H1 (cell line): Measurements from ENCODE around the gene ZBED4. TPM values are rescaled to one million over a fixed set of nuclear protein-coding genes. Genes with fewer than 3 reads are reported as not detected.

Experiments used
- CTCF ChIA-PET: fragments of 300-600 bp; sonication (Branson Sonifier 250); formaldehyde crosslinking; loops from one replicate; lab custom pipeline; 2021; ENCODE audit not compliant: partially characterized antibody; lab: Charles Lee
- POLR2A ChIA-PET: fragments of 300-600 bp; sonication (Branson Sonifier 250); formaldehyde crosslinking; loops from one replicate; lab custom pipeline; 2021; ENCODE audit warnings: inconsistent platforms; ENCODE audit not compliant: partially characterized antibody; lab: Charles Lee
- DNase-seq, 2 experiments: peaks; one replicate each; pipeline versions ENCODE4 v3.0.0 to v3.0.0-alpha.2; 2010 to 2022; ENCODE audit warnings: low spot score in 2 of 2, low read depth in 1 of 2, mixed read lengths in 1 of 2
- FAIRE-seq: peaks from 2 replicates; lab custom pipeline; 2011; peaks lifted over from hg19 to GRCh38; lab: Jason Lieb, UNC
- H2AFZ ChIP-seq: 2 replicates; pipeline ENCODE4 v1.8.1; 2012; ENCODE audit warnings: low read length, inconsistent platforms
- H2AK5ac ChIP-seq: 2 replicates; pipeline ENCODE4 v1.6.1; 2013; ENCODE audit warnings: low read depth, low read length
- H2BK120ac ChIP-seq: replicated peaks from 2 replicates; pipeline ENCODE3; 2013; ENCODE audit warnings: low read depth, low read length, inconsistent platforms
- H2BK12ac ChIP-seq: 2 replicates; pipeline ENCODE4 v1.6.1; 2013; ENCODE audit warnings: low read depth, low read length
- H2BK15ac ChIP-seq: 2 replicates; pipeline ENCODE4 v1.6.1; 2013; ENCODE audit warnings: low read length
- H2BK20ac ChIP-seq: 2 replicates; pipeline ENCODE4 v1.6.1; 2013; ENCODE audit warnings: low read length
- H2BK5ac ChIP-seq: 2 replicates; pipeline ENCODE4 v1.6.1; 2013; ENCODE audit warnings: low read depth, low read length
- H3K14ac ChIP-seq: 2 replicates; pipeline ENCODE4 v1.6.1; 2013; ENCODE audit warnings: inconsistent platforms; ENCODE audit not compliant: insufficient read length
- H3K18ac ChIP-seq: 2 replicates; pipeline ENCODE4 v1.6.1; 2013; ENCODE audit warnings: low read length; ENCODE audit errors: extremely low read depth
- H3K23ac ChIP-seq: 2 replicates; pipeline ENCODE4 v1.6.1; 2013; ENCODE audit warnings: inconsistent platforms; ENCODE audit not compliant: insufficient read length
- H3K23me2 ChIP-seq: 2 replicates; pipeline ENCODE4 v1.6.1; 2013; ENCODE audit warnings: low read depth, low read length
- H3K27ac ChIP-seq: 2 replicates; pipeline ENCODE4 v1.6.1; 2011; ENCODE audit warnings: low read depth, low read length, inconsistent platforms
- H3K27me3 ChIP-seq, 4 experiments: replicated peaks in 1 of 4; 1 replicate in 1 of 4; 2 replicates in 3 of 4; pipeline versions ENCODE4 v1.6.1 to v1.8.1; 2011 to 2013; ENCODE audit warnings: low read length in 3 of 4, mild to moderate bottlenecking in 3 of 4, inconsistent platforms in 2 of 4, mixed read lengths in 2 of 4, moderate library complexity in 1 of 4; ENCODE audit not compliant: control insufficient read depth in 3 of 4, insufficient read depth in 3 of 4; ENCODE audit errors: extremely low read depth in 1 of 4
- H3K36me3 ChIP-seq, 4 experiments: 2 replicates each; pipeline versions ENCODE4 v1.6.1 to v1.8.1; 2011 to 2013; ENCODE audit warnings: mild to moderate bottlenecking in 4 of 4, low read length in 3 of 4, moderate library complexity in 2 of 4, control low read depth in 1 of 4, inconsistent platforms in 1 of 4; ENCODE audit not compliant: insufficient read depth in 4 of 4, control insufficient read depth in 2 of 4
- H3K4ac ChIP-seq: replicated peaks from 2 replicates; pipeline ENCODE3; 2013; ENCODE audit warnings: low read length, low read depth, mixed read lengths, inconsistent platforms; ENCODE audit not compliant: insufficient read length
- H3K4me1 ChIP-seq, 4 experiments: replicated peaks in 1 of 4; 1 replicate in 1 of 4; 2 replicates in 3 of 4; pipeline versions ENCODE4 v1.6.1 to v1.8.1; 2011 to 2013; ENCODE audit warnings: low read length in 3 of 4, inconsistent platforms in 2 of 4, mixed read lengths in 1 of 4; ENCODE audit not compliant: insufficient read depth in 4 of 4, control insufficient read depth in 3 of 4
- H3K4me2 ChIP-seq, 2 experiments: 2 replicates each; pipeline versions ENCODE4 v1.6.1 to v1.8.1; 2011 to 2013; ENCODE audit warnings: low read depth in 2 of 2, low read length in 2 of 2, control low read depth in 1 of 2, inconsistent platforms in 1 of 2, mild to moderate bottlenecking in 1 of 2; ENCODE audit not compliant: insufficient read depth in 1 of 2
- H3K4me3 ChIP-seq, 4 experiments: fragments of 200-600, 300-600 bp in 1 of 4; sonication (generic), shearing (Covaris generic), sonication (Bioruptor Twin) in 1 of 4; 2 replicates each; pipeline versions ENCODE4 v1.5.1 to v1.8.1; 2011 to 2016; ENCODE audit warnings: low read length in 4 of 4, low read depth in 3 of 4, control low read depth in 2 of 4, inconsistent platforms in 2 of 4, mild to moderate bottlenecking in 2 of 4, mixed read lengths in 1 of 4, moderate library complexity in 1 of 4; ENCODE audit not compliant: insufficient read depth in 2 of 4; ENCODE audit errors: extremely low read depth in 1 of 4
- H3K56ac ChIP-seq: replicated peaks from 2 replicates; pipeline ENCODE3; 2013; ENCODE audit warnings: low read depth, mild to moderate bottlenecking, mixed read lengths, low read length, inconsistent platforms; ENCODE audit not compliant: insufficient read length
- H3K79me1 ChIP-seq: 2 replicates; pipeline ENCODE4 v1.6.1; 2013; ENCODE audit warnings: low read depth, low read length, control low read depth
- H3K79me2 ChIP-seq, 2 experiments: 2 replicates each; pipeline versions ENCODE4 v1.6.1 to v1.8.1; 2012 to 2013; ENCODE audit warnings: low read length in 2 of 2, mild to moderate bottlenecking in 2 of 2, inconsistent platforms in 1 of 2; ENCODE audit not compliant: insufficient read depth in 2 of 2, control insufficient read depth in 1 of 2
- H3K9ac ChIP-seq, 4 experiments: replicated peaks in 1 of 4; 1 replicate in 1 of 4; 2 replicates in 3 of 4; pipeline versions ENCODE4 v1.6.1 to v1.8.1; 2011 to 2013; ENCODE audit warnings: low read depth in 3 of 4, low read length in 3 of 4, control low read depth in 2 of 4, mild to moderate bottlenecking in 2 of 4, moderate library complexity in 2 of 4, inconsistent platforms in 1 of 4; ENCODE audit errors: extremely low read depth in 1 of 4
- H3K9me3 ChIP-seq, 2 experiments: 2 replicates each; pipeline versions ENCODE4 v1.6.1 to v1.8.1; 2012 to 2013; ENCODE audit warnings: mild to moderate bottlenecking in 2 of 2, moderate library complexity in 2 of 2, control low read depth in 1 of 2, inconsistent platforms in 1 of 2, low read depth in 1 of 2, low read length in 1 of 2, mixed read lengths in 1 of 2; ENCODE audit not compliant: insufficient read depth in 2 of 2
- H4K20me1 ChIP-seq, 2 experiments: replicated peaks in 1 of 2; 2 replicates each; pipeline versions ENCODE3 to v1.8.1; 2011 to 2013; ENCODE audit warnings: inconsistent platforms in 2 of 2, low read length in 2 of 2, mild to moderate bottlenecking in 1 of 2; ENCODE audit not compliant: insufficient read depth in 2 of 2, control insufficient read depth in 1 of 2
- H4K5ac ChIP-seq: 2 replicates; pipeline ENCODE4 v1.6.1; 2013; ENCODE audit warnings: low read length, low read depth, mixed read lengths, inconsistent platforms; ENCODE audit not compliant: insufficient read length
- H4K8ac ChIP-seq: 2 replicates; pipeline ENCODE4 v1.8.0; 2013; ENCODE audit warnings: mild to moderate bottlenecking, moderate library complexity, low read length, inconsistent platforms; ENCODE audit not compliant: insufficient read depth; ENCODE audit errors: extremely low read depth
- H4K91ac ChIP-seq: replicated peaks from 2 replicates; pipeline ENCODE3; 2013; ENCODE audit warnings: low read length, mixed read lengths, inconsistent platforms; ENCODE audit not compliant: insufficient read length
- CHD2 ChIP-seq: IDR thresholded peaks from 2 replicates; pipeline ENCODE4 v1.6.1; 2012; ENCODE audit warnings: low read length, improper control_type of control experiment
- CREB1 ChIP-seq: IDR thresholded peaks from 2 replicates; pipeline ENCODE4 v1.6.1; 2012; ENCODE audit warnings: inconsistent platforms
- KDM1A ChIP-seq: fragments of 200-600, 300-600 bp; sonication (generic); IDR thresholded peaks from 2 replicates; pipeline ENCODE4 v1.7.1; 2016; ENCODE audit warnings: mild to moderate bottlenecking, low read length, borderline replicate concordance
- POLR2A ChIP-seq, 2 experiments: IDR thresholded peaks; 1 replicate in 1 of 2; 2 replicates in 1 of 2; pipeline ENCODE4 v1.6.1; 2011; ENCODE audit warnings: low read depth in 2 of 2, low read length in 2 of 2, mild to moderate bottlenecking in 2 of 2; ENCODE audit errors: control extremely low read depth in 1 of 2
- RNF2 ChIP-seq: fragments of 200-900, 300-1000 bp; sonication (generic); IDR thresholded peaks from 2 replicates; pipeline ENCODE4 v1.7.1; 2016; ENCODE audit warnings: borderline replicate concordance, low read depth, mild to moderate bottlenecking, antibody characterized with exemption, low read length; ENCODE audit not compliant: poor library complexity, severe bottlenecking; ENCODE audit errors: missing control alignments
- TEAD4 ChIP-seq: IDR thresholded peaks from 2 replicates; pipeline ENCODE4 v1.6.1; 2012; ENCODE audit warnings: low read depth, low read length, inconsistent platforms, mixed read lengths
- WGBS, 2 experiments: shearing (Covaris generic) in 1 of 2; methylation state at CpG; one replicate each; pipeline versions ENCODE4 v1.1.6 to v1.1.7; 2013 to 2015; ENCODE audit warnings: low lambda C conversion rate in 2 of 2, mixed read lengths in 2 of 2, inconsistent platforms in 1 of 2, low coverage in 1 of 2, missing lambda C conversion rate in 1 of 2; ENCODE audit not compliant: insufficient replicate concordance in 2 of 2, insufficient coverage in 1 of 2, insufficient read length in 1 of 2; ENCODE audit errors: extremely low coverage in 1 of 2, missing lambda C conversion rate in 1 of 2; 5-methylcytosine and 5-hydroxymethylcytosine counted together
- polyA plus RNA-seq, 7 experiments: library from polyadenylated mRNA; depleted of rRNA in 3 of 7; stranded (reverse) in 5 of 7; unstranded in 2 of 7; fragments of >200 nt in 5 of 7; fragments of 200-250 nt in 2 of 7; gene quantifications; 1 replicate in 5 of 7; 2 replicates in 1 of 7; 4 replicates in 1 of 7; pipeline versions ENCODE4 v1.2.1 to v1.2.3, GENCODE V29; 2011 to 2013; ENCODE audit warnings: missing spikeins in 2 of 7, mixed read lengths in 2 of 7
- total RNA-seq: library from RNA; stranded (reverse); fragmentation: NEBNext Ultra II Directional; extraction: Animal tissue kit (Norgen Biotek cat#: 25700); gene quantifications from 2 replicates; pipeline ENCODE4 v1.2.1, GENCODE V29; 2021

Gene ZBED4
- total and polyA plus RNA-seq, 2 of the 8 experiments (the other 6 are each of a cell fraction or from before 2014, with no cell fraction given), result 11.0 to 28.3 TPM

- H2BK5ac ChIP-seq, result no peak overlapping the region; the same call in 1 of the 2 replicates
- peaks cover 0 to 2% (median 0%) of the 10 kb centered on the region in 4 experiments; a peak in 3 of 7 replicates for H3K27me3 ChIP-seq
- peak overlapping the region; percentile 68; the same call in 1 of the 2 replicates for H2BK12ac ChIP-seq
- peaks cover 3% of the 10 kb centered on the region; the same call in 1 of the 2 replicates for H3K23me2 ChIP-seq
- WGBS, 2 experiments, result 92% methylated on average over 31 of the region's 31 CpGs; no CpG with 5 or more reads in 1 of the 2 experiments
- peaks cover 0 to 3% (median 2%) of the 10 kb centered on the region in 4 experiments; a peak in 2 of 8 replicates for H3K36me3 ChIP-seq
- POLR2A ChIA-PET, result no interaction called here
- H2AK5ac ChIP-seq, result no peak overlapping the region
- no peak for TF ChIP-seq CHD2
- TF ChIP-seq TEAD4, result no peak
- TF ChIP-seq POLR2A (IDR thresholded peaks at IDR 0.05; ENCODE audit: control extremely low read depth in 1 of 2, low read depth in 2 of 2, low read length in 2 of 2), result no peak
- TF ChIP-seq KDM1A, result no peak
- no peak for TF ChIP-seq CREB1
- no peak for TF ChIP-seq RNF2
- TF ChIP-seq, all 59 proteins: peak for 0
- H4K5ac ChIP-seq, result no peak overlapping the region
- H3K27ac ChIP-seq, result no peak overlapping the region
- no peak overlapping the region for H3K14ac ChIP-seq
- no peaks in the 10 kb centered on the region; a peak in 2 of 7 replicates for H3K4me1 ChIP-seq
- CTCF ChIA-PET, result interaction anchor here (0.9 to 1.1 kb wide), 3 partner anchors 106 to 157 kb away, joined by 3 read pairs; no protein-coding TSS in a partner anchor
- H3K4me3 ChIP-seq, result no peak overlapping the region
- H4K91ac ChIP-seq, result no peak overlapping the region
- no peak overlapping the region for H2AFZ ChIP-seq
- H3K56ac ChIP-seq, result no peak overlapping the region
- 0 out of 2 replicates have a peak overlapping the region, but pooled peaks have one; percentile 62 for H4K8ac ChIP-seq
- no peaks in the 10 kb centered on the region for H3K79me1 ChIP-seq
- no peak overlapping the region for H2BK15ac ChIP-seq
- no peak overlapping the region for H2BK120ac ChIP-seq
- DNase-seq, result no peak
- H3K9ac ChIP-seq, result no peak overlapping the region
- no peaks in the 10 kb centered on the region for H3K79me2 ChIP-seq
- H3K23ac ChIP-seq, result no peak overlapping the region
- H2BK20ac ChIP-seq, result no peak overlapping the region
- no peak for FAIRE-seq
- H4K20me1 ChIP-seq, result peaks cover 0 to 2% of the 10 kb centered on the region in 2 experiments
- no peak overlapping the region for H3K4ac ChIP-seq
- no peak overlapping the region for H3K4me2 ChIP-seq
- H3K9me3 ChIP-seq, result no peaks in the 10 kb centered on the region
- no peak overlapping the region for H3K18ac ChIP-seq
These were observed 70.6 kb downstream of the ZBED4 start for GRCh38 chr22:49924113-49924833.
